ENCODE results near the gene PLXDC2.

Gene PLXDC2

DNA sequence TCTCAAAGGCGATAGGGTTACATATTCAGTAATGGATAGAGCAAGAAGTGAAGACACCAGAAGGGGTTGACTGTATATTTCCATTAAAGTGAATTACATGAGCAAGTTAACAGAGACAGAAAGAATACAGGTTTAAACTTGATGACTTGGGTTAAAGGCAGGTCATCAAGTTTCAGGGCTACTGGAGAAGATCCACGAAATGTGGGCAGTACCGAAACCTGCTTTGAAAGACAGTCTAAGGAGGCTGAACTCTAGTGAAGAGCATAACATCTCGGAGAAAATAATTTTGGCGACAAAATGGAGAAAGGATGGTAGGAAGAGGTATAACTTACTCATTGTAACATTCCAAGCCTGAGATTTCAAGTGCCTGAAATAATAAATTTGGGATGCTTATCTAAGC lies 26.6 kb upstream of the PLXDC2 start:
- FAIRE-seq (no peak), DNase-seq (ENCODE audit: insufficient read length) (no peak)
- TF ChIP-seq POLR2AphosphoS5 (IDR thresholded peaks at IDR 0.05; ENCODE audit: low read depth, low read length) (no peak), TAF1 (IDR thresholded peaks at IDR 0.05; ENCODE audit: borderline replicate concordance, low read depth, low read length) (no peak), POLR2A (IDR thresholded peaks at IDR 0.05; ENCODE audit: low read depth, low read length) (no peak)

DNA sequence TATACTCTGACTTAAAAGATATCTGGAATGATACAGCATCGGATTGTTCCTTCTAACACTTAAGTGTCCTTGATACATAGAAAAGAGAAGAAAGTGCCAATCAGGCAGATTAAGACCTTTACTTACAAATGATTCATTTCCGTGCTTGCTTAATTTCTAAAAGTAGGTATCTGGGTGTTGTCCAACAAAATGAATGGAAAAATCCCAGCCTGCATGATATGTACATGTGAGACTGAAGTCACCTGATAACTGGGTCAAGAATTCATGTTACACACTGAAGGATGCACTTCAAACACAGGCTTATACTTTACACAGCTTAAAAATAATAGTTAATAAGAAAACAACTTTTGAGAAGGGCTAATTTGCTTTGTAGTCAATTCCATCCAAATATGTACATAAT lies 25.2 kb upstream of the PLXDC2 start:
- DNase-seq (ENCODE audit: insufficient read length), result no peak
- no peak for FAIRE-seq
- TF ChIP-seq POLR2AphosphoS5 (IDR thresholded peaks at IDR 0.05; ENCODE audit: low read depth, low read length) (no peak), POLR2A (IDR thresholded peaks at IDR 0.05; ENCODE audit: low read depth, low read length) (no peak)

DNA sequence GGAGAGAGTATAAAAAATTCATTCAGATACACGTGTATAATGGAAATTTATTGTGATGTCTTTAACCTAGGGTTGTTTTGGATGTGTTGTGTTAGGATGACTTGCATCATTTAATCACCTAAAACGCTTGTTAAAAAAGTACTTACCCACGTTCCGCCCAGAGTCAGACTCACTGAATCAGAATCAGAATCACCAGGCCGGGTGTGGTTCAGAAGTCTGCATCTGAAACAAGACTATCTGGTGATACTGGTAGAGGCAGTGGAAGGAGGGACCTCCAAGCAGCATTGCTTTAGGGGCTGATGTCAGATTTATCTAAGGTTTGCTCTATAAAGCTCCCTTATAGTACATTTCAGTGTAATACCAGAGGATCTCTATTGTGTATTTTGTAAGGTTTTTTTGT lies 20.5 kb upstream of the PLXDC2 start:
- no peak for TF ChIP-seq POLR2AphosphoS5 (IDR thresholded peaks at IDR 0.05; ENCODE audit: low read depth, low read length)
- no peak for TF ChIP-seq POLR2A (IDR thresholded peaks at IDR 0.05; ENCODE audit: low read depth, low read length)
- DNase-seq (ENCODE audit: insufficient read length) (no peak), FAIRE-seq (no peak)

DNA sequence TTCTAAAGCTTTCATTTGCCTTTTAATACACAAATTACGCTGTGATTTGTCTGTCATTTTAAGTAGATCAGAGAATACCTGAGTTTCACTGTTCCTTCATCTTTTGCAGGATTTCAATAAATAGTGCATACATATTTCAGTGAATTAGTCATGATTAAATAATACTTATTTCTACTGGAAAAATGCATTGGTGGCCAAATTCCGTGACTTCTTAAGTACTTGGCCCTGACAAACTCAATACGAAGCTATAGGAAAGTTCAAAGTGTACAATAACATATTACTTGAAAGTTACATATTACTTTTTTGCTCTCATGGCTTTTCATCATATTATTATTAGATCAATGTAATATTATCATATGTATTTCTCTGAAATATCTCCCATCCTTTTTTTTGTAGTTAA lies 16.1 kb upstream of the PLXDC2 start:
- DNase-seq (ENCODE audit: insufficient read length) (no peak), FAIRE-seq (no peak)
- TF ChIP-seq TAF1 (IDR thresholded peaks at IDR 0.05; ENCODE audit: borderline replicate concordance, low read depth, low read length) (no peak), POLR2AphosphoS5 (IDR thresholded peaks at IDR 0.05; ENCODE audit: low read depth, low read length) (no peak), POLR2A (IDR thresholded peaks at IDR 0.05; ENCODE audit: low read depth, low read length) (no peak)

DNA sequence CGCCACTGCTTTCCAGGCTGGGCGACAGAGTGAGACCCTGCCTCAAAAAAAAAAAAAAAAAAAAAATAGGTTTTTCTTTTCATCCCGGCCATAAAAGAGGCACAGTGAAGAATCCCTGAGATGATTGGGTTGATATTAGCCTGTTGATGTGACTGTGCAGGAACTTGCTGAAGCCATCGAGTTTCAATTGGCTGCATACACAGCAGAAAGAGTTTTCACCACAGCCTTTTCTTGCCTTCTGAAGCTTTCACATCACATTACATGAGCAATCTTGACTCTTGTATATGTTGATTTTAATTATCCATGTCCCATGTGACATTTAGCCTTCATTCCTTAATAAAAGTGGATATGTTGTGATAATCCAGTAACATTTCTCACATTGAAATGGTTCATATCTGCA lies 14.9 kb upstream of the PLXDC2 start:
- DNase-seq (ENCODE audit: insufficient read length) (no peak), FAIRE-seq (no peak)
- no peak for TF ChIP-seq TAF1 (IDR thresholded peaks at IDR 0.05; ENCODE audit: borderline replicate concordance, low read depth, low read length)
- TF ChIP-seq POLR2A (IDR thresholded peaks at IDR 0.05; ENCODE audit: low read depth, low read length), result no peak
- TF ChIP-seq POLR2AphosphoS5 (IDR thresholded peaks at IDR 0.05; ENCODE audit: low read depth, low read length), result no peak

DNA sequence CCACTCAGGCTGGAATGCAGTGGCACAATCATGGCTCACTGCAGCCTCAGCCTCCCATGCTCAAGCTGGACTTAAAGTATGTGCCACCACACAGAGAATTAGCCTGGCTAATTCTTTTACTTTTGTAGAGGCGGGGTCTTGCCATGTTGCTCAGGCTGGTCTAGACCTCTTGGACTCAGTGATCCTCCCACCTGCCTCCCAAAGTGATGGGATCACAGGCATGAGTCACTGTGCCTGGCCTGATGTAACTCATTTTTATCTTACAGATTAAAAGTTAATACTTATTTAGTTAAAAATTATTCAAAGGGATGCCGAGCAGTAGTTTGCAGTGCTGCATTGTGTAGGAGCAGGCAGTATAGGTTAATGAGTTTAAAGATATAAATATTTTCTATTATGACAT lies 12.6 kb upstream of the PLXDC2 start:
- no peak for FAIRE-seq
- no peak for TF ChIP-seq POLR2AphosphoS5 (IDR thresholded peaks at IDR 0.05; ENCODE audit: low read depth, low read length)
- no peak for TF ChIP-seq TAF1 (IDR thresholded peaks at IDR 0.05; ENCODE audit: borderline replicate concordance, low read depth, low read length)
- TF ChIP-seq POLR2A (IDR thresholded peaks at IDR 0.05; ENCODE audit: low read depth, low read length), result no peak
- no peak for DNase-seq (ENCODE audit: insufficient read length)

DNA sequence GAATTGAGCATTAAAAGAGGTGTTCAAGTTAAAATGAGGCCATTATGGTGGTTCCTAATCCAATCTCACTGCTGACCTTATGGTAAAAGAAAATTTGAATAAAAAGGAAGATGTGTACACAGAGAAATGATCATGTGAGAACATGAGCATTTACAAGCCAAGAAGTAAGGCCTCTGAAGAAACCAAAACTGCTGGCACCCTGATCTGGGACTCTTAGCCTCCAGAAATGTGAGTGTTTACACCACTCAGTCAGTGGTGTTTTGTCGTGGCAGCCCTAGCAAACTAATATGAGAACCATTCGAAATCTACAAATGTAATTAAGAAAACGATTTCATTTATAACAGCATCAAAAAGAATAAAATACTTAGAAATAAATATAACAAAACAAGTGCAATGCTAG lies 6.8 kb upstream of the PLXDC2 start:
- TF ChIP-seq TAF1 (IDR thresholded peaks at IDR 0.05; ENCODE audit: borderline replicate concordance, low read depth, low read length), result no peak
- TF ChIP-seq POLR2A (IDR thresholded peaks at IDR 0.05; ENCODE audit: low read depth, low read length), result no peak
- no peak for TF ChIP-seq POLR2AphosphoS5 (IDR thresholded peaks at IDR 0.05; ENCODE audit: low read depth, low read length)
- DNase-seq (ENCODE audit: insufficient read length), result no peak
- FAIRE-seq, result no peak

DNA sequence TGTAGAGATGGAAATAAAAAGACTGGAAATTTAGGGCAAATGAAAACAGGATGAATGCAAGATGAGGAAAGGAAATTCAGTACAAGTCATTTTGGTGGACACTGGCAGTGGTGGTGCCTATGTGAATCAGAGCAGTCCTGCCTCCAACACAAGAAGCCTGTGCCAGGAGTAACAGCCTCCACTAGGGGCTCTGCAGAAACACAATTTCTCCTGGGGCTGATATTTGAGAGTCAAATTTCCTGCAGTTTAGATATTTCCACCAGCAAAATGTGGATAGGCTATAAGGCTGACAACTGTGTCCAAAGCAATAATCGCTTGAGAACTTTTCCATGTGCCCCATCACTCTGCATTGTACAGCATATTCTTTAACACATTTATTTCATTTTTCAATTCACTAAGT lies 4.7 kb upstream of the PLXDC2 start:
- TF ChIP-seq TAF1 (IDR thresholded peaks at IDR 0.05; ENCODE audit: borderline replicate concordance, low read depth, low read length) (no peak), POLR2AphosphoS5 (IDR thresholded peaks at IDR 0.05; ENCODE audit: low read depth, low read length) (no peak), POLR2A (IDR thresholded peaks at IDR 0.05; ENCODE audit: low read depth, low read length) (no peak)
- no peak for FAIRE-seq

DNA sequence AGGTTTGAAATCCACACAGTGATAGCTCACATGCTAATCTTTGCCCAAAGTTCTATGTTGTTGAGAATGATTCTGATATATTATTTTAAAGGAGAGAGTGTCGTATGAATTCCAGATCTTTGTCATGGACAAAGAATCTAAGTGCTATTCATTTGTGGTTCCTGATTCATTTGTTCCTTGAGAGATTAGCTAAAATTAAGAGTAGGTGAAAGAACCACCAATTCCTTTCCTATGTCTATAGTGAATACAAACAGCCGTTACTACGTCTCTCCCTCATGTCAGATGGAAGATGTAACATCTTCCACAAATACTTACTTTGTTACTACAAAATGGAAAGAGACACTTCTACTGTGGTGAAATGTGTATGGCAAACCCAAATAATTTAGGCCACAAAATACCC lies 3.3 kb upstream of the PLXDC2 start:
- no peak for FAIRE-seq
- DNase-seq (ENCODE audit: insufficient read length), result no peak
- TF ChIP-seq POLR2A (IDR thresholded peaks at IDR 0.05; ENCODE audit: low read depth, low read length) (no peak), TAF1 (IDR thresholded peaks at IDR 0.05; ENCODE audit: borderline replicate concordance, low read depth, low read length) (no peak), POLR2AphosphoS5 (IDR thresholded peaks at IDR 0.05; ENCODE audit: low read depth, low read length) (no peak)

More for the DNA sequence above, 4.7 kb upstream of the PLXDC2 start:
- no peak for DNase-seq (ENCODE audit: insufficient read length)

DNA sequence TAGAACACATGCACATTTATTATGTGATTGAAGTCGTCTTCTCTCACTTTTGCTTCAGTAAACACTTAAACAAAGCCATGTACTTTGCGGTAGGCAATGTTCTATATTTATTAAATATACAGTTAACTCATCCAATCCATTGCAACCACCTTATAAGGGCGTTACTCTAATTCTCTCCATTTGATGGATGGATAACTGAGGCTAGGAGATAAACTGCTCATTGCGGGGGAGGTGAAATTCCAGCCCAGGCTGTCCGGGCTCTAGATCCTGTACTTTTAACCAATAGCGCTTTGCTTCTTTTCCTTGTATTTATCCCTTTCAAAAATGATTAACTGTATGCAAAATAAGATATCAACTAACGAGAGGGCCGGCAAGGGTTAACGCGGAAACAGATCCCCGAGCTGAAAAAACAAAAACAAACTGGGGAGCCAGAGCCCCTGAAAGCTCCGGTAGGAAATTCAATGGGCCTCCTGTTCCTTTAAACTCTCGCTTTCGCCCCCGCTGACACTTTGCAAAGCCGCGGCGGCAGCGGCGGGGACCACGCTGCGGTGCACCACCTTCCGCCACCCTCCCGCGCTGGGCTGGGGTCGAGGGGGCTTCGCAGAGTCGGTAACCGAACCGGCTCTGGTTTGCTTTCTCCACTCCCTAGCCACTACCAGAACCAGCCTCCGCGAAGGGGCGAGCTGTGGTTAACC lies 1.0 kb upstream of the PLXDC2 start:
- TF ChIP-seq POLR2AphosphoS5 (IDR thresholded peaks at IDR 0.05; ENCODE audit: low read depth, low read length), result no peak
- no peak for TF ChIP-seq POLR2A (IDR thresholded peaks at IDR 0.05; ENCODE audit: low read depth, low read length)
- no peak for TF ChIP-seq TAF1 (IDR thresholded peaks at IDR 0.05; ENCODE audit: borderline replicate concordance, low read depth, low read length)
- DNase-seq (ENCODE audit: insufficient read length), result no peak
- no peak for FAIRE-seq

DNA sequence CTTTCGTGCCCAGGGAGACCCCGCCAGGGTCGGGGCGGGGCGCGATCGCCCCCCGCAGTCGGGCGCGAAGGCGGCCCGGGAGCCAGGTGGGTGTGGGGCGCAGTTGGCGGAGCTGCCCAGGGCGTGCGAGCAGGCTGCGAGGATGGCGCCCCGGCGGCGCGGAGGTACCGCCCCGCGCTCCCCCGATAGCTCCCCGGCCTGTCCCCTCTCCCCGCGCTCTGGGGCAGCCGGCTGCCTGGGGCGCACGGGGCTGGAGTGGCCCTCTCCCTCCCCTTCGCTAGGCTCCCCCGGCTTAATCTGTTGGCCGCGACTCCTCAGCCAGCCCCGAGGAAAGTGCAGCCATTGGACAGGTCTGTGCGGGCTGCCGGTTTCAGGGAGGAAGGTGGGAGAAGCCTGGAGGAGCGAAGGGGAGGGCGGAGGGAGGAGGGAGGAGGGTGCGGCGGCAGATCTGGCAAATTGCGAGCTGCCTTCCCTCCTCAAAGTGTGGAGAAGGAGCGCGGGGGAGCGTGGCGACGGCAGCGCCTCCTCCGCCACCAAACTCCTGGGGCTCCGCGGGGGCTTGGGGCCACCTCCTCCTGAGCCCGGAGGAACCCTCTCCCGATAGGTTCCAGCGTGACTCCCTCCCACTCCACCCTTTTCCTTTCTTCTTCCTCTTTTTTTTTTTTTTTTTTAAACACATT lies 361 bp upstream of the PLXDC2 start:
- TF ChIP-seq POLR2AphosphoS5 (IDR thresholded peaks at IDR 0.05; ENCODE audit: low read depth, low read length) (no peak), POLR2A (IDR thresholded peaks at IDR 0.05; ENCODE audit: low read depth, low read length) (no peak), TAF1 (IDR thresholded peaks at IDR 0.05; ENCODE audit: borderline replicate concordance, low read depth, low read length) (no peak)
- FAIRE-seq, result no peak

DNA sequence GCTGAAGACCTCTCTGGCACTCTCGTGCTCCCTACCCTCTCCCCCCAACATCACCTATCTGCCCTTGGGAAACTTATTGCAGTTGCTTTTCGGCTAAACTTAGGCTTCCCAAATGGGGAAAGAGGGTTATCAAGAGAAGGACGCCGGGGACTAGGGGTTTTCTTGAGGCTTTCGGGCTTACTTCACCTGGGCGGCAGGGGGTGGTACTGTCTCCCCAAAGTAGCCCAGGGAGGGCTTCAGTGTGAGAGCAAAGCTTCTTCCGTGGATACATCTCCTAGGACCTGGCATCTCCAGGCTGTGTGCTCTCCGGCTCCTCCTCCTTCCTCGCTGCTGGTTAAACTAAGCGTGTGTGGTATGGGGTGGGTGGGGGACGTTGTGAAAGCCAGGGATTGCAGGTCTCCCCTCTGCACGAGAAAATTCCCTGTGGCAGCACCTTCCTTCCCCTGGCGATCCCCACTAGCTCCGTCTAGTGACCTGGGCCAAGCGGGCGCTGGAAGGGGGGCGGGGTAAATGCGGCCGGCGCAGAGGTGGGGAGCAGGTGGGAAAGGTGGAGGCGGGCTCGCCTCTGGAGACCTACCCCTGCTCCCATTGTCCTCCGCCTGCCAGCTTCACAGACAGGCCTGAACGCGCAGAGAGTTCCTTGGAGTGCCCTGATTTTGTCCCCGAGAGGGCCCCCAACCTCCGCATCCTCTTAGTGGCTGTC lies 1.1 kb downstream of the PLXDC2 start:
- DNase-seq (ENCODE audit: insufficient read length) (no peak), FAIRE-seq (no peak)
- TF ChIP-seq POLR2AphosphoS5 (IDR thresholded peaks at IDR 0.05; ENCODE audit: low read depth, low read length) (no peak), POLR2A (IDR thresholded peaks at IDR 0.05; ENCODE audit: low read depth, low read length) (no peak), TAF1 (IDR thresholded peaks at IDR 0.05; ENCODE audit: borderline replicate concordance, low read depth, low read length) (no peak)

More for the DNA sequence above, 361 bp upstream of the PLXDC2 start:
- DNase-seq (ENCODE audit: insufficient read length), result no peak

Measured in GM12892 (cell line).